Hematopoietic multipotent progenitor cell treated with erythropoietin and hydrocortisone succinate and interleukin-3 and kit ligand, for 4 days (in vitro differentiated cells): ENCODE measurements around the gene SIRPB2.
A peak's percentile ranks its signal among the peaks of the same experiment; 100 is the strongest.

Experiments
- DNase-seq: peaks from one replicate; pipeline ENCODE4 v3.0.0-alpha.2; 2015

Gene SIRPB2

GRCh38 chr20:1469925-1470571 is 21.2 kb downstream of the SIRPB2 start:
- peak; percentile 77 for DNase-seq

- no peak for DNase-seq
Observed at GRCh38 chr20:1469306-1469905, 21.8 kb downstream of the SIRPB2 start.

- no peak for DNase-seq
Observed at GRCh38 chr20:1468117-1468624, 23.0 kb downstream of the SIRPB2 start.

- peak; percentile 96 for DNase-seq
Observed at GRCh38 chr20:1467355-1468116, 23.7 kb downstream of the SIRPB2 start.

- no peak for DNase-seq
Observed at GRCh38 chr20:1467082-1467354, 24.2 kb downstream of the SIRPB2 start.

- DNase-seq = peak; percentile 97
Observed at GRCh38 chr20:1466211-1467081, 24.8 kb downstream of the SIRPB2 start, which contains the start of gene NSFL1C. Gene NSFL1C (minus strand): TSS chr20:1466849. CDS start chr20:1466824, 25 bp downstream.

- no peak for DNase-seq
Observed at GRCh38 chr20:1465470-1466210, 25.6 kb downstream of the SIRPB2 start.

- DNase-seq = peak; percentile 43
Observed at GRCh38 chr20:1463971-1464570, 27.1 kb downstream of the SIRPB2 start.

GRCh38 chr20:1462834-1463233 is 28.4 kb downstream of the SIRPB2 start:
- DNase-seq = no peak

GRCh38 chr20:1462001-1462400 is 29.2 kb downstream of the SIRPB2 start:
- DNase-seq = no peak

GRCh38 chr20:1460275-1460674 is 30.9 kb downstream of the SIRPB2 start:
- no peak for DNase-seq

- DNase-seq = no peak
Observed at GRCh38 chr20:1457992-1458391, 33.2 kb downstream of the SIRPB2 start.

GRCh38 chr20:1456300-1456699 is 34.9 kb downstream of the SIRPB2 start:
- no peak for DNase-seq

- no peak for DNase-seq
Observed at GRCh38 chr20:1450926-1451491, 40.2 kb downstream of the SIRPB2 start.

GRCh38 chr20:1449370-1449769 is 41.9 kb downstream of the SIRPB2 start:
- no peak for DNase-seq

GRCh38 chr20:1448081-1448620 is 43.1 kb downstream of the SIRPB2 start:
- no peak for DNase-seq

- no peak for DNase-seq
Observed at GRCh38 chr20:1446536-1446935, 44.7 kb downstream of the SIRPB2 start.

GRCh38 chr20:1443085-1443484 is 48.1 kb downstream of the SIRPB2 start:
- DNase-seq = no peak

GRCh38 chr20:1442304-1442703 is 48.9 kb downstream of the SIRPB2 start:
- no peak for DNase-seq

GRCh38 chr20:1441133-1441532 is 50.1 kb downstream of the SIRPB2 start:
- no peak for DNase-seq

GRCh38 chr20:1440024-1440423 is 51.2 kb downstream of the SIRPB2 start:
- peak; percentile 68 for DNase-seq
